Measurements from ENCODE around the gene ARHGEF37.

ARHGEF37 gene

GRCh38 chr5:149671544-149671943, 90.2 kb downstream of the ARHGEF37 start:
- no peak for DNase-seq (ENCODE audit: extremely low read depth, low read depth)
- TF ChIP-seq, protein P1, sequence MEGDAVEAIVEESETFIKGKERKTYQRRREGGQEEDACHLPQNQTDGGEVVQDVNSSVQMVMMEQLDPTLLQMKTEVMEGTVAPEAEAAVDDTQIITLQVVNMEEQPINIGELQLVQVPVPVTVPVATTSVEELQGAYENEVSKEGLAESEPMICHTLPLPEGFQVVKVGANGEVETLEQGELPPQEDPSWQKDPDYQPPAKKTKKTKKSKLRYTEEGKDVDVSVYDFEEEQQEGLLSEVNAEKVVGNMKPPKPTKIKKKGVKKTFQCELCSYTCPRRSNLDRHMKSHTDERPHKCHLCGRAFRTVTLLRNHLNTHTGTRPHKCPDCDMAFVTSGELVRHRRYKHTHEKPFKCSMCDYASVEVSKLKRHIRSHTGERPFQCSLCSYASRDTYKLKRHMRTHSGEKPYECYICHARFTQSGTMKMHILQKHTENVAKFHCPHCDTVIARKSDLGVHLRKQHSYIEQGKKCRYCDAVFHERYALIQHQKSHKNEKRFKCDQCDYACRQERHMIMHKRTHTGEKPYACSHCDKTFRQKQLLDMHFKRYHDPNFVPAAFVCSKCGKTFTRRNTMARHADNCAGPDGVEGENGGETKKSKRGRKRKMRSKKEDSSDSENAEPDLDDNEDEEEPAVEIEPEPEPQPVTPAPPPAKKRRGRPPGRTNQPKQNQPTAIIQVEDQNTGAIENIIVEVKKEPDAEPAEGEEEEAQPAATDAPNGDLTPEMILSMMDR (IDR thresholded peaks at IDR 0.05; ENCODE audit: low read depth, low read length) = no peak

GRCh38 chr5:149672701-149673476, 91.6 kb downstream of the ARHGEF37 start:
- TF ChIP-seq, protein P1 (IDR thresholded peaks at IDR 0.05; ENCODE audit: low read depth, low read length) = no peak

DNA sequence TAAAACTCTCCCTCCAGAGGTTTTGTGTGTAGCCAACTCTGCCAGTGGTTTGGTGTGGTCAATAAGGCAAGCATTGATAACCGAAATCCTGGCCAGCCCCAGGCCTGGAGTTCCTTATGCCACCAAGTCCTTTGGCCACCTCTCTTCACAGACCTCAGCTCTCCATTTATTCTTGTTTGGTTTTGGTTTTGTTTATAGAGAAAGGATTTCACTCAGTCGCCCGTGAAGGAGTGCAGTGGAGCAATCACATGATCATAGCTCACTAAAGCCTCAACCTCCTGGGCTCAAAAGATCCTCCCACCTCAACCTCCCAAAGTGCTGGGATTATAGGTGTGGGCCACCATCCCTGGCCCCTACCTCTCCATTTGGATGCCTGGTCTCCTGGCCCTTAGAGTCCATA, 93.4 kb downstream of the ARHGEF37 start:
- DNase-seq (ENCODE audit: extremely low read depth, low read depth) = no peak
- TF ChIP-seq, protein P1 (IDR thresholded peaks at IDR 0.05; ENCODE audit: low read depth, low read length) = no peak

More at GRCh38 chr5:149672701-149673476, 91.6 kb downstream of the ARHGEF37 start:
- no peak for DNase-seq (ENCODE audit: extremely low read depth, low read depth)

- TF ChIP-seq, protein P1 (IDR thresholded peaks at IDR 0.05; ENCODE audit: low read depth, low read length) = no peak
- DNase-seq (ENCODE audit: extremely low read depth, low read depth) = no peak
Observed at GRCh38 chr5:149675610-149676201, 94.4 kb downstream of the ARHGEF37 start.

DNA sequence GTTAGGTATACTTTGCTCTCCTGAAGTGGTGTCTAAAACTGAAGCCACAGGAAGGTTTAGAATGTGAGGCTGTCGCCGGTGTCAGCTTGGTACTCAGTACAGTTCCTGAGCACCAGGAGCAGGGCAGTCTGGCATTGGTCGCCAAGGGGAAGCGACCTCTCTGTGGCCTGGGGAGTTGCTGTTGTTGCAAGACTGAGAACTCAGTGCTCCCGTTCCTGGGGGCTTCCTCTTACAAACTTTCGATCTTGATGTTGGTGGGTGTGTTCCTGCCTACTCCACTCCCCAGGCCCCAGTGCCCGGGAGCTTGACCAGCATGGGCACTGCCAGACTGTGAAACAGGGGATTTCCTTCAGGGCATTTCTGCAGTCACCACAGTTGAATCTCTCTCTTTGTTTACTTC, 96.4 kb downstream of the ARHGEF37 start:
- no peak for DNase-seq (ENCODE audit: extremely low read depth, low read depth)
- TF ChIP-seq, protein P1 (IDR thresholded peaks at IDR 0.05; ENCODE audit: low read depth, low read length) = no peak

- TF ChIP-seq, protein P1 (IDR thresholded peaks at IDR 0.05; ENCODE audit: low read depth, low read length) = no peak
- DNase-seq (ENCODE audit: extremely low read depth, low read depth) = no peak
Observed at GRCh38 chr5:149679876-149680809, 98.8 kb downstream of the ARHGEF37 start.
